Retina (tissue), 1 donor: ENCODE data around the gene EP400.
"Not testable (repeated sequence)": the region's sequence is repeated elsewhere in the genome, so short reads cannot be mapped to it uniquely, and the experiment has no call there.

Experiments
- DNase-seq: peaks from one replicate; pipeline ENCODE4 v3.0.0-alpha.2; 2016

Gene EP400

DNA sequence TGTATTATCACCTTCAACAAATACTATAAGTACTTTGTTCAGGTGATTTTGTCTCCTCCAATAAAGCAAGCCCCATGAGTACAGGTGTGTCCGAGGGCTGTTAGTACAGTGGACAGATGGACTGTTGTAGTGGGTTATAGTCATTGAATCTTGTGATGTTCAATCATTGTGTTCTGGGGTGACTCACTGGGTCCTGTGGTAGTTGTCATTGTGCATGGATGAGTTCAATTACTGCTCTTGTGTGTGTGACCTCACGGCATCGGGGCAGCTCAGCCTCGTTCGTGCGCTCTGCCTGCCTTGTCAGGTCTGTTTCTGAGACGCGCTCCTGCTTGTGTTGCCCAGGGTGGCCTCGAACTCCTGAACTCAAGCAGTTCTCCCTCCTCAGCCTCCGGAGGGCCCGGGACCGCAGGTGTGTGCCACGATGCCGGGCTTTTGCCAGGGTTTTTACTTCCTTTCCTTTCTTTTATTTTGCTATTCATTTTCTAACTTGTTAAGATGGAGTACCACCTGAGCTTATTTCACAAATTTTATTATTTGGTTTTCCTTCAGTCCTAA, 122.2 kb downstream of the EP400 start:
- no peak for DNase-seq

DNA sequence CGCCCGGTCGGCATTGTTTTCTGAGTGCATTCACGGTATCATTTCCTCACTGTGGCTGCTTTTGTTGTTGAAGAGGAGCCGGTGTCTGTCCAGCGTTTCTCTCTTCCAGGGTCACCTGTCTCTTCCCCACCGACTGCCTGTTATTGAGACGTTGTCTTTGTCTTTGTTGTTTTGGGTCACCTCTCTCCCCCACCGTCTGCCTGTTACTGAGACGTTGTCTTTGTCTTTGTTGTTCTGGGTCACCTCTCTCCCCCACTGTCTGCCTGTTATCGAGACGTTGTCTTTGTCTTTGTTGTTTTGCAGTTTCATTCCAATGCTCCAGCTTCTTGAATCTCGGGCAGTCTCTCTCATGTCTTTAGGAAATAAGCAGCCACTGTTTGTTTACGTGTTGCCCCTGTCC, 124.5 kb downstream of the EP400 start:
- no peak for DNase-seq

DNA sequence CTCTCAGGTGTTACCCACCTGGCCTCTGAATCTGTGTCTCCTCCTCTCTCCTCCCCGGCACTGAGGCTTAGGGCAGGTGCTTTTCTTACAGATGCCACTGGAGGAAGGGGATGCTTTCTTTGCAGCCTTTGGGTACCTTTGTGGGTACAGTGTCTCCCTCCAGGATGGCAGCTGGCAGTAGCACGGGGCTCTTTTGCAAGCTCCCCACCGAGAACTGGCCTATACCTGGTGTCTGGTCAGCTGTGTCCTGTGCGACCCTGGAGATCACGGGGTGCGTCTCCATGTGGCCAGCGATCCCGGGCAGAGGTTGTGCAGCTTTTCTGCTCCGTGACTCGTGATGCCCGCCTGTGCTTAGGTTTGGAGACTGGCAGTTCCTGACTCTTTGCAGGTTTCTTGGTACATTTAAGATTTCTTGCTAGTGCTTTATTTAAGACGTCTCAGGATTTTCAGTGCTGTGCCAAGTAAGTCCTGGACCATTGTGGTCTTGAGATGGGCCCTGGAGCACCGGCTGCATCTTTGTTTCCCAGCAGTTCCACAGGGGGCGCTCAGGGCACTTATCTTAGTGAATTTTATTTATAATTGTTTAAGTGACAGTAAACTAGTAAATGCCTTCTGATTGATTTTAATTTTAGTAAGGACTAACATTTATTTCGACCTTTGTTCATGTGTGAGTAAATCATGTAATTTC, 125.4 kb downstream of the EP400 start:
- DNase-seq: no peak

- no peak for DNase-seq
Observed at GRCh38 chr12:132075714-132076553, 126.2 kb downstream of the EP400 start.

- no peak for DNase-seq
Observed at GRCh38 chr12:132076711-132077110, 127.0 kb downstream of the EP400 start.

DNA sequence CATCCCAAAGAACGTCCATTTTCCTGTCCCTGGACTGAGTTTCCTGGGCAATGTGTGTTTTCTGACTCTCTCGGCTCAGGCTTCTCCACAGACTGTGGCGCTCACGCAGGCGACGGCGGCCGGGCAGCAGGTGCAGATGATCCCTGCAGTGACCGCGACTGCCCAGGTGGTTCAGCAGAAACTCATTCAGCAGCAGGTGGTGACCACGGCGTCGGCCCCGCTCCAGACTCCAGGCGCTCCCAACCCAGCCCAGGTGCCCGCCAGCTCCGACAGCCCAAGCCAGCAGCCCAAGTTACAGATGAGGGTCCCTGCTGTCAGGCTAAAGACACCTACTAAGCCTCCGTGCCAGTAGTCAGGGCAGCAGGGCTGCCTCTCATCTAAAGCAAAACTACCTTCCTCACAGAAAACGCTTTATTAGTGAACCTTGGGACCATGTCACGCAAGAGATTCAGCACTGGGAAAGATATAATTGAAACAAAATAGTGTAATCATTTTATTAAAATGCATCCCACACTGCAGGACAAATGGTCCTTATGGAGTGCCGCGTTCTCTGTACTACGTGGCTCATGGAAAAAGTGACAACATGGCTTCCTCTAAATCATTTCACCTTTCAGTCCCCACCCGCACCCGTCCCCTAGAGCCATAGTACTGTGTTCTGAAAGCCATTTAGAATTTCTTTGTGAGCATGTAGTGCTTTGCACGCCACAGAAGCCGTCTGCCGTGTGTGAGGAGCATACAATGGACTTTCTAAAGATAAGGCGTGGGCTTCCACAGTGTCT, 127.8 kb downstream of the EP400 start:
- DNase-seq: no peak

- no peak for DNase-seq
Observed at GRCh38 chr12:132078190-132078589, 128.4 kb downstream of the EP400 start.

DNA sequence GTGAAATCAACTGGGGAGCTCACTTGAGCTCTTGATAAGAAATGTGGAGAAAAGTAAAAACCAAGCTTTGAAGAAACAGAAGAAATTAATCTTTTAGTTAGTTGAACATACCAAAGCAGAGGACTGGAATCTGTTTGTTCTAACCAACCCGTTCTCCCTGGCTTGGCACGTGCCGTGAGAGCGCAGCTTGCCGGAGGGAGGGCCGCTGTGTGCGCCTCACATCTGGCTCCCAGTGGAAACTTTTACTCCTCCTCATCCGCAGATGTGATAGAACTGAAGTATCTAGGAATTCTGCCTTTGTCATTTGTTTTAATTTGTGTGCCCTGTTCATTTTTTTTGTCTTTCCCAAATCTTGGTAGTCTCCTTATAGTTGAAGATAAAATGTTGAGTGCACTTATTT, 129.5 kb downstream of the EP400 start:
- no peak for DNase-seq

GRCh38 chr12:132079695-132080094, 130.0 kb downstream of the EP400 start:
- DNase-seq: no peak

DNA sequence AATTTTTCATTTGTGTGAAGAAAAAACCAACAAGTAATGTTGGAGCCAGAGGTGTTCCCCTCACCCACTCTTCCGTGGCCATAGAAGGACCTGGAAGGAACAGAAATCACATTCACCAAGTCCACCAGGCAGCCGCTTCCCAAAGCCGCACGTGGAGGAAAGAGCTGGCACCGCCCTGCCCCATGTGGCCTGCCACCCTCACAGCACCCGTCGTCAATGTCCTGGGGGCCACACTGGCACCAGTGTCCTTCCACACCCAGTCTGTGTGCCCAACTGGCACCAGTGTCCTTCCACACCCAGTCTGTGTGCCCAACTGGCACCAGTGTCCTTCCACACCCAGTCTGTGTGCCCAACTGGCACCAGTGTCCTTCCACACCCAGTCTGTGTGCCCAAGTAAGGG, 130.8 kb downstream of the EP400 start:
- DNase-seq: not testable (repeated sequence)

- no peak for DNase-seq
Observed at GRCh38 chr12:132081423-132081822, 131.7 kb downstream of the EP400 start.

DNA sequence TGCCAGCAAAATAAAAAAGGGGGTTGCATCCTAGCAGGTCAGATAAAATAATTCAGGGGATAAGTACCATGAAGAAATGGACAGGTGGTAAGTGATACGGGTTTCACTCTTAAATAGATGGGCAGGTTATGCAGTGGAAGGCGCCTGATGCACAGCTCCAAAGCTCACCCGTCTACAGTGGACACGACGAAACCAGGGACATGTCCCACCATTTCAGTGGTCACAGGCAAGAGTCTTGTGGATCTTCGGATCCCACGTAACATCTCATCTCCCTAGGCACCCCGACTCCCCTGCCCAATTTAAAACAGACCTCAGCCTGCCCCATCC, 133.8 kb downstream of the EP400 start:
- no peak for DNase-seq

GRCh38 chr12:132083941-132084620, 134.3 kb downstream of the EP400 start:
- DNase-seq: peak; percentile 85

DNA sequence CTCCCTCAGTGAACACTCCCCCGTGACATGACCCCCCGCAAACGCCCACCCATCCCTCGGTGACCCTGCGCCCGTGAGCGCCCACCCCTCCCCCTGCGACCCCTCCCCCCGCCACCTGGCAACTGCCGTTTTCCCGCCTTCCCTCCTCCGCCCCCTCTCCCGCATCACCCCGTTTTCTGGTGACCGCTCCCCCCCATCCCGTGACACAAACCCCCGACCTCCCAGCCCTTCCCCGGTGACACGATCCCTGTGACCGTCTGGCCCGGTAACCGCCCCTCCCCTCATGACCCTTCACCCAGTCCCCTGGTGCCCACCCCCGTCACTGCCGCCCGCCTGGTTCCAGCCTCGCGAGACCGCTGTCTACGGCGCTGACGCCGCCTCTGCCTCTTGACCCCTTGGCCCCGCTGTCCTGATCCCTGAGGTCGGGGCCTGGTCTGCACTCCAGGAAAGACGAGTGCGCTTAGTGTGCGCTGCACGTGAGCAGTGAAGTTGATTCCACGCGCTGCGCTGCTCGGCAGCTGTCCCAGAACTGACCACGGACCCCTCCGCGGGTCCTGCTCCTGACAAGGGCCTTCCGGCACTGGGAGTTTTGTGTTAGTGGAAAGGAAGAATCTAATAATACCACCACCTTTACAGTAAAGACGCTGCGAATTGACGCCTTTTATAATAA, 135.0 kb downstream of the EP400 start:
- DNase-seq: peak; percentile 47

GRCh38 chr12:132085291-132085635, 135.5 kb downstream of the EP400 start:
- no peak for DNase-seq

- DNase-seq: no peak
Observed at GRCh38 chr12:132089407-132089910, 139.7 kb downstream of the EP400 start.

- DNase-seq: no peak
Observed at GRCh38 chr12:132094269-132094891, 144.6 kb downstream of the EP400 start.

GRCh38 chr12:132095520-132096409, 146.0 kb downstream of the EP400 start:
- no peak for DNase-seq

GRCh38 chr12:132099739-132100138, 150.0 kb downstream of the EP400 start:
- DNase-seq: no peak

- DNase-seq: no peak
Observed at GRCh38 chr12:132100306-132101065, 150.7 kb downstream of the EP400 start.
